Epithelial cell of proximal tubule (primary cell): ENCODE results near the gene KIAA1958. TPM values are rescaled to one million over a fixed set of nuclear protein-coding genes. Genes with fewer than 3 reads are reported as not detected.

ENCODE experiments used
- DNase-seq: peaks from one replicate; pipeline ENCODE4 v3.0.0-alpha.2; 2011; ENCODE audit warnings: low read depth
- H3K4me3 ChIP-seq: 2 replicates; pipeline ENCODE4 v1.5.1; 2011; ENCODE audit warnings: low read depth, mild to moderate bottlenecking, low read length
- CTCF ChIP-seq: conservative IDR thresholded peaks from 2 replicates; pipeline ENCODE4 v1.5.1; 2012; ENCODE audit warnings: low read depth, mild to moderate bottlenecking, low read length
- total RNA-seq: library from RNA; depleted of rRNA; stranded (reverse); fragments of >200 nt; gene quantifications from 2 replicates; pipeline ENCODE4 v1.2.3, GENCODE V29; 2015

KIAA1958 gene
- total RNA-seq, 1 donor from 2014 or later = 3.4 TPM

- no peak for DNase-seq
- no peak overlapping the region for H3K4me3 ChIP-seq
These were observed 47.0 kb downstream of the KIAA1958 start for GRCh38 chr9:112533660-112534059.

GRCh38 chr9:112535301-112535700 is 48.7 kb downstream of the KIAA1958 start:
- TF ChIP-seq CTCF = no peak
- no peak overlapping the region for H3K4me3 ChIP-seq
- no peak for DNase-seq

More at GRCh38 chr9:112533660-112534059, 47.0 kb downstream of the KIAA1958 start:
- TF ChIP-seq CTCF = no peak

GRCh38 chr9:112535811-112536210 is 49.2 kb downstream of the KIAA1958 start:
- DNase-seq = no peak
- H3K4me3 ChIP-seq = no peak overlapping the region
- no peak for TF ChIP-seq CTCF

GRCh38 chr9:112537561-112537960 is 50.9 kb downstream of the KIAA1958 start:
- no peak overlapping the region for H3K4me3 ChIP-seq
- no peak for TF ChIP-seq CTCF
- DNase-seq = no peak

GRCh38 chr9:112540800-112541199 is 54.2 kb downstream of the KIAA1958 start:
- no peak overlapping the region for H3K4me3 ChIP-seq
- DNase-seq = no peak
- TF ChIP-seq CTCF = no peak

- TF ChIP-seq CTCF = no peak
- DNase-seq = no peak
- H3K4me3 ChIP-seq = no peak overlapping the region
These were observed 55.1 kb downstream of the KIAA1958 start for GRCh38 chr9:112541685-112542084.

- TF ChIP-seq CTCF = no peak
- no peak for DNase-seq
- no peak overlapping the region for H3K4me3 ChIP-seq
These were observed 56.1 kb downstream of the KIAA1958 start for GRCh38 chr9:112542593-112543292.
